ENCODE results near the gene NDEL1. TPM values are rescaled to one million over a fixed set of nuclear protein-coding genes. Genes with fewer than 3 reads are reported as not detected.

The NDEL1 gene
- total RNA-seq, 3 donors from 2014 or later: 57.5 to 80.5 (median 63.6) TPM

DNA sequence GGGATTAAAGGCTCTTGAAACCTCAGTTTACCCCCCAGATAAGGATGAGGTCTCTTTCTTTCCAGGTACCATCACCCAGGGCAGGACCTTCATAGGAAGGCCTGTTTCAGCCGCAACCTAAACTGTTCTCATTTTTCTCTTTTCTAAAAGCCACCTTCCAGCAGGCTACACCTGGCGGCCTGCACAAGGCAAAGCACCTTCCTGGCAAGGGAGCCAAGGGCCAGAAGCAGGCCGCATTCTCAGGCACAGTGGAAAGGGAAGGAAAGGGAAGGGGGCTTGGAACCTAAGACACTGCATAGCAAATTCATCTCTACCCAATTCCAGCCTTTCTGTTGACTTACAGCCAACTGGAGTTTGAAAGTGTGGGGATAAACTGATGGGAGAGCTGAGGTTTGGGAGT, 8.9 kb upstream of the NDEL1 start:
- DNase-seq (no peak), ATAC-seq (no peak)

DNA sequence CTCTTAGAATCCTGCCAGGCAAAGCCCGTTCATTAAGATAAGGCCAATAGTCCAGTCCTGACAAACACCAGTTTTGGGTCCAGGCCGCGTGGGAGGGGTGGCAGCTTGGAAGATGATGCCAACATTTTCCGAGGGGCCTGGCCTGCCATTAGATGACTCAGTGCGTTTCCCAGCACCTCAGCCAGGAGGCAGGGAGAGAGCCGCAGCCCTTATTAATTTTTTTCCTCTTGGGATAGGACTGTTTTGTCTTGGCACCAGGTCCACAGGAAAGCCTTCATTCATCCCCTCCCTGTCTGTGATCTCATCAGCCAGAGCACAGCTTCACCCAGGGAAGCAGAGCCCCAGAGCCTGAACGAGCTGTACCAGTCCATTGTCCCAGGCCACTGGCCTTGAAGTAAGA, 4.7 kb upstream of the NDEL1 start:
- Histone ChIP-seq H3K9me3 (no peaks in the 10 kb centered on the region), H3K36me3 (ENCODE audit: low read depth) (no peaks in the 10 kb centered on the region), H3K4me1 (ENCODE audit: low read depth) (peaks cover 2% of the 10 kb centered on the region), H3K4me3 (no peak overlapping the region)
- no peak for DNase-seq
- intact Hi-C loops (cut with DNase I, micrococcal nuclease): no loop called here
- TF ChIP-seq, protein P1, sequence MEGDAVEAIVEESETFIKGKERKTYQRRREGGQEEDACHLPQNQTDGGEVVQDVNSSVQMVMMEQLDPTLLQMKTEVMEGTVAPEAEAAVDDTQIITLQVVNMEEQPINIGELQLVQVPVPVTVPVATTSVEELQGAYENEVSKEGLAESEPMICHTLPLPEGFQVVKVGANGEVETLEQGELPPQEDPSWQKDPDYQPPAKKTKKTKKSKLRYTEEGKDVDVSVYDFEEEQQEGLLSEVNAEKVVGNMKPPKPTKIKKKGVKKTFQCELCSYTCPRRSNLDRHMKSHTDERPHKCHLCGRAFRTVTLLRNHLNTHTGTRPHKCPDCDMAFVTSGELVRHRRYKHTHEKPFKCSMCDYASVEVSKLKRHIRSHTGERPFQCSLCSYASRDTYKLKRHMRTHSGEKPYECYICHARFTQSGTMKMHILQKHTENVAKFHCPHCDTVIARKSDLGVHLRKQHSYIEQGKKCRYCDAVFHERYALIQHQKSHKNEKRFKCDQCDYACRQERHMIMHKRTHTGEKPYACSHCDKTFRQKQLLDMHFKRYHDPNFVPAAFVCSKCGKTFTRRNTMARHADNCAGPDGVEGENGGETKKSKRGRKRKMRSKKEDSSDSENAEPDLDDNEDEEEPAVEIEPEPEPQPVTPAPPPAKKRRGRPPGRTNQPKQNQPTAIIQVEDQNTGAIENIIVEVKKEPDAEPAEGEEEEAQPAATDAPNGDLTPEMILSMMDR (IDR thresholded peaks at IDR 0.05): no peak
- ATAC-seq: no peak

More for the DNA sequence above, 8.9 kb upstream of the NDEL1 start:
- TF ChIP-seq, protein P1 (IDR thresholded peaks at IDR 0.05): no peak
- Histone ChIP-seq H3K4me1 (ENCODE audit: low read depth) (peaks cover 2% of the 10 kb centered on the region), H3K9me3 (no peaks in the 10 kb centered on the region), H3K4me3 (no peak overlapping the region), H3K36me3 (ENCODE audit: low read depth) (no peaks in the 10 kb centered on the region)
- intact Hi-C loops (cut with DNase I, micrococcal nuclease): no loop called here

DNA sequence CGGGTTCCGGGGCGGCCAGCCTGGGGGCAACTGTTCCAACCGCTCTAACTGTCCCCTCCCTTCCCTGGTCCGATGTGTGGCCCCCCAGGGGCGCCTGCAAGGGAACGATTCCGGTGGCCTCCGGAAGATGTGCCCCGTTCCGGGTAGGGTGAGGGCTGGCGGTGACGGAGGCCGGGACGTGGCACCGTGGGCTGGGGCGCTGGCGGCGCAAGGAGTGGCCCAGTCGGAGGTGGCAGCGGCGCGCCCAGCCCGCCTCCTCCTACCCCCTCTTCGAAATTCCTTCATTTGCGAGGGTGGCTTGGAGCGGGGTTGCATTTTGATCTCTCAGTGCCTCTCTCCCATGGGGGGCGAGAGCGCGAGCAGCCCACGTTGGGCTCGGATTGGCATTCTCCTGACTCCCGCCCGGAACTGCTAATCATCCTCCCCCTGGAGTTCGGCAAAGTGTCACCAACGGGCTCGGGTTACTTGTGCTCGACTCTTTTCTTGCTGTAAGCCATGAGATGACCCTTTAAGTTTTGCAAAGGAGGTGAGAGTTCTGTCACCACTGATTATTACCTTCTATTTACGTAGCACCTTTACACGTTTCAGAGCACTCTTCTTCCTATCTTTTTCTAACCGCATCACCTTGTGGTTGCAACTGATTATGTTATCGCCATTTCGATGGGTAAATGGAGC, 622 bp downstream of the NDEL1 start:
- DNase-seq: peak; percentile 71 to 87 (median 86)
- Histone ChIP-seq H3K4me1 (ENCODE audit: low read depth) (peaks cover 14% of the 10 kb centered on the region), H3K4me3 (peak overlapping the region; percentile 86), H3K9me3 (no peaks in the 10 kb centered on the region), H3K36me3 (ENCODE audit: low read depth) (no peaks in the 10 kb centered on the region)
- ATAC-seq: peak; percentile 90
- intact Hi-C loops (cut with DNase I, micrococcal nuclease): no loop called here
- TF ChIP-seq, protein P1 (IDR thresholded peaks at IDR 0.05): no peak

DNA sequence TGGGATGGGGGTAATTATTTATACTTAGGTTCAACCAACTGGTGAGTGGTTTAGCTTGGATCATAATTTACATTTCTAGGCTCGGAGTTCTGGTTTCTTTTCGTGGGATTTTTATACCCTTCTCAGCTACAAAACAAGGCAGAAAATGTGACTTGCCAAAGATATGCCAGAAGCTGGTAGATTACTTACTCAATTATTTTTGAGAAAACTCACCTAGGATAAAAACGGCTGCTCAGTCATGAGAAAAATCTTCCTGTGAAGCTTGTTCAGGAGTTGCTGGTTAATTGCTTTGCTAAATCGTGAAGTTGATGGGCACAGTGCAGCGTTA, 1.1 kb downstream of the NDEL1 start:
- Histone ChIP-seq H3K4me3 (peak overlapping the region; percentile 86), H3K9me3 (no peaks in the 10 kb centered on the region), H3K36me3 (ENCODE audit: low read depth) (no peaks in the 10 kb centered on the region), H3K4me1 (ENCODE audit: low read depth) (peaks cover 14% of the 10 kb centered on the region)
- TF ChIP-seq, protein P1 (IDR thresholded peaks at IDR 0.05): no peak
- intact Hi-C loops (cut with DNase I, micrococcal nuclease): no loop called here
- DNase-seq (no peak), ATAC-seq (no peak)

DNA sequence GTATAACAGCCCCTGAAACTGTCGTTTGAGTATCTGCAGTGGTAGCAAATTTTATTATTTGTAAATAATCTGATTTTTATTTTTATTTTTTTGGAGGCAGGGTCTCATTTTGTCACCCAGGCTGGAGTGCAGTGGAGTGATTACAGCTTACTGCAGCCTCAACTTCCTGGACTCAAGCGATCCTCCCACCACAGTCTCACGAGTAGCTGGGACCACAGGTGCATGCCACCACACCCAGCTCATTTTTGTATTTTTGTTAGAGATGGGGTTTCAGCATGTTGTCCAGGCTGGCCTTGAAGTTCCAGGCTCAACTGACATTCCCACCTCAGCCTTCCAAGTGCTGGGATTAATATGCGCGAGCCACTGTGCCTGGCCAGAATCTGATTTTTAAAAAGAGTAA, 2.8 kb downstream of the NDEL1 start:
- H3K9me3 ChIP-seq: no peaks in the 10 kb centered on the region
- intact Hi-C loops (cut with DNase I, micrococcal nuclease): no loop called here
- no peak overlapping the region for H3K4me3 ChIP-seq
- TF ChIP-seq, protein P1 (IDR thresholded peaks at IDR 0.05): no peak
- peaks cover 14% of the 10 kb centered on the region for H3K4me1 ChIP-seq (ENCODE audit: low read depth)
- no peaks in the 10 kb centered on the region for H3K36me3 ChIP-seq (ENCODE audit: low read depth)
- ATAC-seq: no peak
- no peak for DNase-seq

DNA sequence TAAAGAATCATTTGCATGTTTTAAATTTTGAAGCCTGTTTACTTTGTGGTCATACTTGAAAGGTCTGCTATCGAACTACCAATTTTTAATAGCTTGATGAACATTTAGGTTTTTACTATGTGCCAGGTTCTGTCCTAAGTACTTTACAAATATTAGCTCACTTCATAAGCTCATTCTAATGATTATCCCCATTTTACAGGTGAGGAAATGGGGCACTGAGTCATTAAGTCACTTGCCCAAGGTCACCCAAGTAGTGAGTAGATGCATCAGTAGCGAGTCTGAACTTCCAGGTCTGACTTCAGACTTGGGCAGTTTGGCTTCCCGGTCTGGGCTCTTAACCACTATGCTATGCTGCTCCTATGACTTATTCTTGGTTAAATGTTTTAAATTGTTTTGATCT, 4.0 kb downstream of the NDEL1 start:
- no peak overlapping the region for H3K4me3 ChIP-seq
- ATAC-seq (no peak), DNase-seq (no peak)
- H3K36me3 ChIP-seq (ENCODE audit: low read depth): no peaks in the 10 kb centered on the region
- intact Hi-C loops (cut with DNase I, micrococcal nuclease): no loop called here
- H3K9me3 ChIP-seq: no peaks in the 10 kb centered on the region
- TF ChIP-seq, protein P1 (IDR thresholded peaks at IDR 0.05): no peak
- H3K4me1 ChIP-seq (ENCODE audit: low read depth): peaks cover 14% of the 10 kb centered on the region

Measured in mucosa of descending colon (tissue), 3 donors.